ENCODE measurements around the gene RHOBTB3.
"Not testable (repeated sequence)": the region's sequence is repeated elsewhere in the genome, so short reads cannot be mapped to it uniquely, and the experiment has no call there.

The RHOBTB3 gene

DNA sequence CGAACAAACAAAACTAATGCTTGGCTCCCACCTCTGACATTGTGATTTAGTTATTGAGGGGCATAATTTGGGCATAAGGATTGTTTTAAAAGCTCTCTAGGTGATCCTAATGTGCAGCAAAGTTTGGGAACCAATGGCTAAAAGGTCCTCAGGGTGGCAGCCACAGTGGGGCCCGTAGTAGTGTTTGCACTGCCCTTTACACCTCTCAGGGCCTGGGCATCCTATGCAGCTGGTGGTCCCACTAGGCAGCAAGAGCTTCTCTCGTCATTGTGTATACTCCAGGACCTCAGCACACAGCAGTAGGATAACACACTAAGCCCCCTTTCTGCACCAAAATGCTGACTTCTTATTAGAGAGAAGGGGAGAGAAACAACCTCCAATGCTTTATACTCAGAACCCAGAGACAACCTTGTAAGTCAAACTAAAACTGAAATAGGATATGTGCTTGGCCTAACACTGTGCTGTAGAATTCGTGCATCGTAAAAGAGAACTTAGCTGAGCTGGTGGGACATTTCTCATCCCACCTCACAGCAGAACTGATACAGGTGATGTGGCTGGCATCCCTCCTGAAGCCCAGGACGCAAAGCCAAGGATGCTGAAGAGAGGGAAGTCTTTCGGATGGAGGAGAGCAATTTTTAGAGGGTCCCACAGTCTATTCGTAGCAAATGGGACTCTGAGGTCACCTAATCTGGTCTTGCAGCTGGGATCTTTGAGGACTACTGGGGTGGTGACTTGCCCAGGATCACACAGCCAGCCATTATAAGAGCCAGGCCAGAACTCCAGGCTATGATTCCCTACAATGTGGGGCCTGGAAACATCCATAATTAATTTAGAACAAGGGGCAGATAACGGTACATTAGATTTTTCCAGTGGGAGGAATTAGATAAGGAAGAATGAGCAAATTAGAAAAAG, 90.2 kb downstream of the RHOBTB3 start:
- DNase-seq (ENCODE audit: low spot score) = no peak

DNA sequence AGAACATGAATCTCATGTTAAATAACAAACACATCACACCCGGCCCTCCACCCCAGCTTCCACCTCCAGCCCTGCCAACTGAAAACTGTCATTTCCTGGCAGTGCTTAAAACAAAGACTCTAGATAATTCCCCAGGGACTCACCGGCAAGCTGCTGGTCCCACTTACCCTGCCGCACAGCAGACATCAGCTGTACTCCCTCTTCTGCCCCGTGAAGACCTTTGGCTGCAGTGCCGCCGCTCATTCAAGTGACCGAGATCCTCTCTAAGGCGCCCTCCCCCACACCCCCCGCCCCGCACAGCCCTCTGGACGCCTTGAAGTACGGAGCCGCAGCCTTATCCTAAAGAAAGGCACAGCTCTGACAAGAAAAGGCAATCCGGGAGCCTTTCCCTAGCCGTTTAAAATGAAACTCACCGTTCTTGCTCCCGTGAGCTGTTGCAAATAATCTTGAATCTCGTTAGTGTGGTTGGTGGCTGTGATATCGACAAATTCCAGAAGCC, 91.0 kb downstream of the RHOBTB3 start:
- peak; percentile 17 for DNase-seq (ENCODE audit: low spot score)

DNA sequence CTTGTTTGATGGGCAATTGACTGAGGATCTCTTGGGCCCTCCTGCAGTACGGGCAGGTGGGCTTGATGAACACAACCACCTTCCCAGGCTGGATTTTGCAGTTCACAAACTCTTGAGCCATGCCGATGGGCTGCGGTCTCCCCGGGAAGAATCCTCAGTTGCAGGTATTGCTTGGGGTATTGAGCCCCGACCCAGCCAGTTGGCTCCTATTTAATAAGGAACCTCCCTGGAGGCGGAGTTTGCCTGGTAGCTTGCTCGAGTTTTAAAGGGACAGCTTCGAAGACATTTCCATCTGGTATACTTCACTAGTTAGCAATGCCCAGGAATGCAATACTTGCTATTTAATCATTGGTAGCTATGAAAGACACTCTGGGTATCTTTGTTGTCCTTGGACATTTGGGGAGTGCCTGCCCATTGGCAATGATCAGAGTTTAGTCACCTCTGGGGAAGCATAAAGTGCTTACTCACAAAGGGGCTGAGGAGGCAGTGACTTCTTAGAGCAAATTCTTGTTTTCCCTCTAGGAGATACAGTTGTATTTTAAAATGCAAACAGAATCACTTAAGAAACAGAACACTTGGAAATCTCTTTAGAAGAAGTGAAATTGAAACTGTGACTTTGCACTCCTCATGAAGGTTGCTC, 91.5 kb downstream of the RHOBTB3 start, which contains the start of gene GLRX:
GLRX (minus strand) TSS at position 185 of the 640 bp plus-strand sequence; CDS start at position 121, 64 bp downstream.
- peak; percentile 64 for DNase-seq (ENCODE audit: low spot score)

- no peak for DNase-seq (ENCODE audit: low spot score)
Observed at GRCh38 chr5:95823218-95823737, 92.1 kb downstream of the RHOBTB3 start.

DNA sequence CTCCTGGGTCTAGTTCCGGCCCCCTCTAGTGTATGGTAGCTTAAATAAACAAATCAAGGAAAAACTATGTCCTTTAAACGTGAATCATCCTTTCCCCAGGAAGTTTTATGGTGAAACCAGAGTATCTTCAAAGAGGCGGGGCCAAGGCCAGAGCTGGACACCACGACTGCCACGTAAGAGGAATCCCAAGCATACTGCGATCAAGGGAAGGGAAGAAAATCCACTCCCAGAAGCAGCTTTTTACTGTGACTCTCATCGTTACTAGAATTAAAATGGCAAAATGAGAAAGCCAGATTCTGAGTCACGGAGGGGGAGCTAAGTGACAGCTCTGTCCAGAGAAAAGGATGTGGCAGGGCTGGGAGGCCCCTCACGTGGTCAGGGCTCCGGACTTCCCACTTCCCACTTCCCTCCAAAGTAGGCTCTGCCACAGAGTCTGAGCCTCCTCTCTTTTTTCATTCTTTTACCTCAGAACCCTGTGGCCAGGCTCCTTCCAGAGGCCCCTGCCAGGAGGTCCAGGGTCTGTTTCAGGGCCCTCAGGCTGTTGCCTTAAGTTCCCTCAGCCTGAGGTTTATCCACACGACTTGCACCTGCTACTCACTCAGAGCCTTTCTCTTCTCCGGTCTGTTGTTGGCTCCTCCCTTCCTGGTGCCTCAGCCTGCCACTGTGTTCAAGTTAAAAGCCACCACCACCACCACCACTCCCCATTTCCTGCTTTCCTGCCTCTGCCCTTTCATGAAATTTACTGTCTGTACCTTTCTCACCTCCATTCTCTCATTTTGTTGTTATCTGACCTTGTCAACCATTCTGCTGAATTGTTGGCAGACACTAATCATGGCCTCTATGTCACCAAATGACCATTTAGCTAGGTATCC, 92.8 kb downstream of the RHOBTB3 start:
- DNase-seq (ENCODE audit: low spot score) = peak; percentile 85

DNA sequence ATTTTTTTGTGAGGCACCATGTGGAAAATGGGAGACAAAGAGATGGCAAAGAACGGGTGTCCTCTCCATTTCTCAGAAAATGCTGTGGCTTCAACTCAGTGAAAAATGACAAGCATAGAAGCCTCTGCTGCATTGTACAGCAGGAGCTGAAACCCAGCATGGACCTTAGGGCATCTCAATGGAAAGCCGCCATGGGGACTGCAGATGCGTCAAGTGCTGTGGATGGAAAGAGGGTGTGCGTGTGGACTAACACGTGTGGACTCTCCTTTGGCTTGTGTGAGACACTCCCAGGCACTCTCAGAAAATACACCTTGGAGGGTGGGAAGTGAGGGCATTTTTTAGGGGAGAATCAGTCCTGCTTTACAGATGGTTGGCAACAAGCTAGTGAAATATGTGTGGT, 93.6 kb downstream of the RHOBTB3 start:
- DNase-seq (ENCODE audit: low spot score) = no peak

DNA sequence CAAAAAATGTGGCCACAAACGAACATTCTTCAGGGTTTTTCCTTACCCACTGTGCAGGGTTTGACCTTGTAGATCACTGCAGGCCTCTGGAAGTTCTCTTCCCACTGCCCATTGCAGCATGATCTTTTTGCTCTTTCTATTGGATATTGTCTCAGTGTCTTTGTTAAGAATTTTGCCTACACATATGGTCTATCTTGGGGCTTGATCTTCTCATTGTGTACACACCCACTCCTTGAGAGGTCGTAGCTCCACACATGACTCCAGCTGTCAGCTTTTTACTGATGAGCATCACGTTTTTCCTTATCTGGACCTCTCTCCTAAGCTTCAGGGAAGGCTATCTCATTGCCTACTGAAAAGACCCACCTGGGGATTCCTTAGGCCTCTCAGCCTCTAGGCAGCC, 94.4 kb downstream of the RHOBTB3 start:
- no peak for DNase-seq (ENCODE audit: low spot score)

- DNase-seq (ENCODE audit: low spot score) = no peak
Observed at GRCh38 chr5:95826949-95827891, 96.1 kb downstream of the RHOBTB3 start.

DNA sequence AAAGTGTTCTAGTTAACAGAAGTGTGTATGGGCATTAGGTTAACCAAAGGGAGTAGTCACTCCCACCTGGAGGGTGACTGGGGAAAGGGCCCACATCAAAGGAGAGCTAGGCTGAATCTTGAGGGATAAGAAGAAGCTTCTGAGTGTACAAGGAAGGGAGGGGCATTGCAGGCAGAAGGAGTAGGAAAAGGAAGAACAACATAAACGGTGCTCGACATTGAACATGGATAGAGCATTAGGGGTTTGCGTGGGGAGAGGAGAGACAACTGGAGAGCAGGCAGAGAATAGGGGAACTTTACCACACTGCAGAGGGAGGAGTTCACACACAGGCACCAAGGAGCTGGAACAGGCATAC, 96.7 kb downstream of the RHOBTB3 start:
- no peak for DNase-seq (ENCODE audit: low spot score)

- DNase-seq (ENCODE audit: low spot score) = no peak
Observed at GRCh38 chr5:95830226-95830625, 99.1 kb downstream of the RHOBTB3 start.

GRCh38 chr5:95832664-95833063, 101.5 kb downstream of the RHOBTB3 start:
- no peak for DNase-seq (ENCODE audit: low spot score)

GRCh38 chr5:95835682-95836385, 104.7 kb downstream of the RHOBTB3 start:
- DNase-seq (ENCODE audit: low spot score) = peak; percentile 69

GRCh38 chr5:95836544-95836943, 105.4 kb downstream of the RHOBTB3 start:
- DNase-seq (ENCODE audit: low spot score) = no peak

DNA sequence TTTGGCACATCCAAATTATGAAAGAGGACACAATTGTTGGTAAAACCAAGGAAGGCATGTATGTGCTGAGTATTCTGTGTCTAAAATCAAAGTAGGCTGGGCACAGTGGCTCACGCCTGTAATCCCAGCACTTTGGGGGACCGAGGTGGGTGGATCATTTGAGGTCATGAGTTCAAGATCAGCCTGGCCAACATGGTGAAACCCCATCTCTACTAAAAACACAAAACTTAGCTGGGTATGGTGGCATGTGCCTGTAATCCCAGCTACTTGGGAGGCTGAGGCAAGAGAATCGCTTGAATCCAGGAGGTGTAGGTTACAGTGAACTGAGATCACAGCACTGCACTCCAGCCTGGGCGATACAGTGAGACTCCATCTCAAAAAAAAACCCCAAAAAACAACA, 105.8 kb downstream of the RHOBTB3 start:
- not testable (repeated sequence) for DNase-seq (ENCODE audit: low spot score)

DNA sequence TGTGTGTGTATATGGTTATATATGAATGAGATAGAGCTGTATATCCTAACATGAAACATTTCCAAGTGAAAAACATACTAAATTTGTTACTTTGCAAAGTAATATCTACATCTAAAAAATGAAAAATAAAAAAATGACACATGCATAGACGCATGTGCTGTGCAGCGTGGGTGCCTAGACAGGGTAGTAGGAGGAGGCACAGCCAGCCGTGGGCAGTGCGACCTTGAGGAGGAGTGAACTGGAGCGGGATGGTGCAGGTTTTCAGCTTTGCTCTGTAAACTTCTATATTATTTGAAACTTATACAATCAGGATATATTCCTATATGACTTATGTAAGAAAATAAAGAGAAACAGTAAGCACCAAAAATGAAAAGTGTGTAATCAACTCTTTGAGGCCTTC, 106.4 kb downstream of the RHOBTB3 start:
- no peak for DNase-seq (ENCODE audit: low spot score)

- DNase-seq (ENCODE audit: low spot score) = no peak
Observed at GRCh38 chr5:95838001-95838520, 106.9 kb downstream of the RHOBTB3 start.

- DNase-seq (ENCODE audit: low spot score) = no peak
Observed at GRCh38 chr5:95838556-95838955, 107.4 kb downstream of the RHOBTB3 start.

- no peak for DNase-seq (ENCODE audit: low spot score)
Observed at GRCh38 chr5:95839658-95840057, 108.5 kb downstream of the RHOBTB3 start.

DNA sequence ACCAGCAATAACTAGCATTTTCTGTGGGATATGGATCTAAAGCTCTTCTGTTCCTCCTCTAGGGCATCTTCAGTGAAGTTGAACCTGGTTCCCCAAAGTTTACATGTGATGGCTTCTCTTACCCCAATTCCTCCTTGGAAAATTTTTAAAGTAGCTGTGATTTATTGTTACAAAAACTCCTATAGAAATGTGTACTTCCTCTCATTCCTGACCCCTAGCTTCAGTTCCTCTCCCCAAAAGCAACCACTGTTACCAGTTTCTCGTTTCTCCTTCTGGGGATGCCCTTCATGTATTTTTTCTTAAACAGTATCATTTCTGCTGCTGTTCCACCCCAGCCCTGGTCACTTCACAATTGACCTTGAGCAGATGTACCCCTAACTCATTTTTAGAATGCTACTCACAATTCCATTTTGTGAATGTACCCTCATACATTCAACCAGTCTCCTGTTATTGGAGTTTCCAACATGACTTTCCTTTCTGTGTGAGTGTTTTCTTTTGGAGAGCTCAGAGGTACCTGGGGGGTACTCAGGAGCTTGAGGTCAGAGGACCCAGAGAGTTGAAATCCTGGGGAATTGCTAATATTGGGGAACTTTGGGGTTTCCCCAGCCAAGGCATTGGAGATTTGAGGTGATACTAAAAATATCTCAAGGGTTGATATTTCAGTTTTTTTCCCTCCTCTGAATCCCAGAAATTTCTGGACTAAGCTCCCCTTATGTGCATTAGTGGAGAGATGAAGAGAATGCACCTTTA, 110.0 kb downstream of the RHOBTB3 start:
- no peak for DNase-seq (ENCODE audit: low spot score)
